Kasumi-1 (cell line): ENCODE data around the gene DCAF11.
"Not testable (repeated sequence)": the region's sequence is repeated elsewhere in the genome, so short reads cannot be mapped to it uniquely, and the experiment has no call there.

Experiments used
- DNase-seq, 2 experiments: peaks; one replicate each; lab custom pipeline; 2025; lab: John Stamatoyannopoulos, UW

DCAF11 gene

GRCh38 chr14:24096545-24097181 lies 17.9 kb upstream of the DCAF11 start:
- DNase-seq, result no peak

GRCh38 chr14:24098229-24098926 lies 16.2 kb upstream of the DCAF11 start:
- DNase-seq, result no peak

- no peak for DNase-seq
Measured at GRCh38 chr14:24098927-24099813, 15.4 kb upstream of the DCAF11 start.

- no peak for DNase-seq
Measured at GRCh38 chr14:24100197-24100981, 14.2 kb upstream of the DCAF11 start.

GRCh38 chr14:24100982-24101494 lies 13.5 kb upstream of the DCAF11 start:
- DNase-seq, result no peak

- DNase-seq, result no peak
Measured at GRCh38 chr14:24102357-24103048, 12.1 kb upstream of the DCAF11 start.

GRCh38 chr14:24103451-24103850 lies 11.1 kb upstream of the DCAF11 start:
- no peak for DNase-seq

- DNase-seq, result not testable (repeated sequence)
Measured at GRCh38 chr14:24105609-24106239, 8.9 kb upstream of the DCAF11 start.

- no peak for DNase-seq
Measured at GRCh38 chr14:24106672-24107271, 7.8 kb upstream of the DCAF11 start.

GRCh38 chr14:24108336-24108874 lies 6.2 kb upstream of the DCAF11 start:
- no peak for DNase-seq

GRCh38 chr14:24110060-24110459 lies 4.5 kb upstream of the DCAF11 start:
- DNase-seq, result no peak

GRCh38 chr14:24110523-24110922 lies 4.1 kb upstream of the DCAF11 start:
- DNase-seq, result no peak

GRCh38 chr14:24113379-24113800 lies 1.2 kb upstream of the DCAF11 start:
- DNase-seq, result peak in 1 of 2 experiments; percentile 47

GRCh38 chr14:24113801-24114531 lies 611 bp upstream of the DCAF11 start:
- DNase-seq, result peak; percentile 93 to 96

- DNase-seq, result no peak
Measured at GRCh38 chr14:24115422-24116127, 998 bp downstream of the DCAF11 start.

GRCh38 chr14:24116128-24116814 lies 1.7 kb downstream of the DCAF11 start:
- no peak for DNase-seq

- no peak for DNase-seq
Measured at GRCh38 chr14:24117179-24117578, 2.6 kb downstream of the DCAF11 start.

- DNase-seq, result no peak
Measured at GRCh38 chr14:24119691-24120090, 5.1 kb downstream of the DCAF11 start.
